CD8-positive, alpha-beta memory T cell (primary cell): ENCODE measurements around the gene RASA2. TPM values are rescaled to one million over a fixed set of nuclear protein-coding genes. Genes with fewer than 3 reads are reported as not detected.
"Not testable (repeated sequence)": the region's sequence is repeated elsewhere in the genome, so short reads cannot be mapped to it uniquely, and the experiment has no call there.

Experiments
- CTCF ChIA-PET: fragments of 350-600 bp; sonication (Branson Sonifier 250); formaldehyde crosslinking; loops from one replicate; lab custom pipeline; 2021; ENCODE audit warnings: antibody characterized with exemption; lab: Charles Lee
- POLR2A ChIA-PET: fragments of 350-600 bp; sonication (Branson Sonifier 250); formaldehyde crosslinking; loops from one replicate; lab custom pipeline; 2021; ENCODE audit warnings: antibody characterized with exemption; lab: Charles Lee
- DNase-seq, 5 donors: peaks; one replicate each; pipeline versions ENCODE4 v3.0.0 to v3.0.0-alpha.2; 2020 to 2022; ENCODE audit warnings: mixed read lengths in 1 of 5
- H3K27ac ChIP-seq: one replicate; pipeline ENCODE4 v1.7.0; 2013; ENCODE audit warnings: low read depth, mild to moderate bottlenecking, low read length, moderate library complexity
- H3K27me3 ChIP-seq: 2 replicates; pipeline ENCODE4 v1.7.0; 2013; ENCODE audit warnings: low read length, mild to moderate bottlenecking; ENCODE audit not compliant: insufficient read depth, poor library complexity, severe bottlenecking
- H3K36me3 ChIP-seq: 2 replicates; pipeline ENCODE4 v1.7.0; 2013; ENCODE audit warnings: mild to moderate bottlenecking, low read length, moderate library complexity; ENCODE audit not compliant: insufficient read depth
- H3K4me1 ChIP-seq: 2 replicates; pipeline ENCODE4 v1.7.0; 2013; ENCODE audit warnings: mild to moderate bottlenecking, low read length, moderate library complexity; ENCODE audit not compliant: insufficient read depth
- H3K4me3 ChIP-seq: 2 replicates; pipeline ENCODE4 v1.7.0; 2013; ENCODE audit warnings: mild to moderate bottlenecking, low read length
- H3K9me3 ChIP-seq: 2 replicates; pipeline ENCODE4 v1.7.0; 2013; ENCODE audit warnings: mild to moderate bottlenecking, low read length
- H3K27ac Mint-ChIP-seq, 8 donors: one replicate each; pipeline ENCODE4 v1.8.0; 2020 to 2021; ENCODE audit warnings: mixed read lengths in 8 of 8, mild to moderate bottlenecking in 6 of 8, inconsistent platforms in 3 of 8, moderate library complexity in 3 of 8
- H3K27me3 Mint-ChIP-seq, 2 donors: one replicate each; pipeline ENCODE4 v1.8.0; 2020 to 2021; ENCODE audit warnings: mixed read lengths in 2 of 2, mild to moderate bottlenecking in 1 of 2, moderate library complexity in 1 of 2
- H3K36me3 Mint-ChIP-seq, 3 donors: one replicate each; pipeline ENCODE4 v1.8.0; 2020 to 2021; ENCODE audit warnings: mixed read lengths in 3 of 3, inconsistent platforms in 1 of 3, mild to moderate bottlenecking in 1 of 3
- H3K4me1 Mint-ChIP-seq, 3 donors: one replicate each; pipeline ENCODE4 v1.8.0; 2020 to 2021; ENCODE audit warnings: mixed read lengths in 3 of 3, inconsistent platforms in 1 of 3, mild to moderate bottlenecking in 1 of 3
- H3K4me3 Mint-ChIP-seq, 7 donors: one replicate each; pipeline ENCODE4 v1.8.0; 2020 to 2021; ENCODE audit warnings: mixed read lengths in 7 of 7, mild to moderate bottlenecking in 6 of 7, moderate library complexity in 4 of 7, inconsistent platforms in 2 of 7
- H3K9me3 Mint-ChIP-seq, 5 donors: one replicate each; pipeline ENCODE4 v1.8.0; 2020 to 2022; ENCODE audit warnings: mixed read lengths in 5 of 5, mild to moderate bottlenecking in 3 of 5, moderate library complexity in 2 of 5, inconsistent platforms in 1 of 5
- polyA plus RNA-seq: library from polyadenylated mRNA; unstranded; fragments of 300-500 nt; fragmentation: Illumina TruSeq; gene quantifications from one replicate; pipeline ENCODE4 v1.2.3, GENCODE V29; 2021
- total RNA-seq, 2 experiments: library from RNA; stranded (reverse); gene quantifications; one replicate each; pipeline ENCODE4 v1.2.3, GENCODE V29; 2021

Gene RASA2
- total and polyA plus RNA-seq, 3 experiments from 2014 or later: 34.0 to 39.2 (median 36.4) TPM

DNA sequence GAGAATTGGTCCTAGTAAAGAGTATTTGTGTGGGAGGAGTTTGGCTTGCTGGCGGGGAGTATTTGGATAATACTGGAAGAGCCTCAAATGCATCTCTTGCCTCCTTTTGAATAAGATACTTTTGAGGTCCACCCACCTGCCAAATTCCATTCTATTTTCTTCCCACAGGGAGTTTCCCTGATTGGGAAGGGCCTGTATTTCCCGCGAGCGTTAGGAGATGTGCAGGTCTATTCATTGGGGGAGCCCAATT is 406 bp upstream of the RASA2 start:
- Histone ChIP-seq H3K4me1 (peaks cover 56% of the 10 kb centered on the region), H3K36me3 (no peaks in the 10 kb centered on the region), H3K9me3 (no peaks in the 10 kb centered on the region), H3K4me3 (peak overlapping the region; percentile 48), H3K27ac (peak overlapping the region; percentile 25), H3K27me3 (no peaks in the 10 kb centered on the region)
- Mint-ChIP-seq H3K27me3 (peaks cover 0 to 3% of the 10 kb centered on the region in 2 donors), H3K36me3 (peaks cover 0 to 15% (median 2%) of the 10 kb centered on the region in 3 donors), H3K27ac (peak overlapping the region; percentile 88 to 99 (median 94)), H3K4me3 (peak overlapping the region; percentile 83 to 93 (median 89)), H3K9me3 (no peaks in the 10 kb centered on the region), H3K4me1 (peaks cover 52 to 67% (median 62%) of the 10 kb centered on the region in 3 donors)
- POLR2A ChIA-PET: interaction anchor here (0.6 to 4.2 kb wide), 5 partner anchors 12 to 75 kb away, joined by 3 to 70 read pairs (median 13); no protein-coding TSS in a partner anchor
- CTCF ChIA-PET: interaction anchor here (1.3 to 3.5 kb wide), 4 partner anchors 12 to 179 kb away, joined by 3 to 9 read pairs (median 4); no protein-coding TSS in a partner anchor
- no peak for DNase-seq

- no peaks in the 10 kb centered on the region for H3K27me3 ChIP-seq
- H3K36me3 ChIP-seq: no peaks in the 10 kb centered on the region
- H3K27ac ChIP-seq: peak overlapping the region; percentile 78
- peaks cover 0 to 15% (median 2%) of the 10 kb centered on the region in 3 donors for H3K36me3 Mint-ChIP-seq
- no peaks in the 10 kb centered on the region for H3K9me3 ChIP-seq
- peak overlapping the region; percentile 88 to 95 (median 93) for H3K4me3 Mint-ChIP-seq
- POLR2A ChIA-PET: interaction anchor here (0.6 to 4.2 kb wide), 21 partner anchors 10 to 425 kb away, joined by 3 to 70 read pairs (median 4); partner anchors contain the start of gene ATP1B3
- peaks cover 0 to 3% of the 10 kb centered on the region in 2 donors for H3K27me3 Mint-ChIP-seq
- H3K27ac Mint-ChIP-seq: peak overlapping the region; percentile 88 to 99 (median 96)
- CTCF ChIA-PET: interaction anchor here (1.0 to 2.4 kb wide), 11 partner anchors 11 to 180 kb away, joined by 3 to 12 read pairs (median 4); no protein-coding TSS in a partner anchor
- peaks cover 68% of the 10 kb centered on the region for H3K4me1 ChIP-seq
- peaks cover 63 to 80% (median 74%) of the 10 kb centered on the region in 3 donors for H3K4me1 Mint-ChIP-seq
- DNase-seq: peak; percentile 82 to 93 (median 89)
- H3K9me3 Mint-ChIP-seq: no peaks in the 10 kb centered on the region
- peak overlapping the region; percentile 66 for H3K4me3 ChIP-seq
Measured at GRCh38 chr3:141487521-141488252, 860 bp downstream of the RASA2 start.

DNA sequence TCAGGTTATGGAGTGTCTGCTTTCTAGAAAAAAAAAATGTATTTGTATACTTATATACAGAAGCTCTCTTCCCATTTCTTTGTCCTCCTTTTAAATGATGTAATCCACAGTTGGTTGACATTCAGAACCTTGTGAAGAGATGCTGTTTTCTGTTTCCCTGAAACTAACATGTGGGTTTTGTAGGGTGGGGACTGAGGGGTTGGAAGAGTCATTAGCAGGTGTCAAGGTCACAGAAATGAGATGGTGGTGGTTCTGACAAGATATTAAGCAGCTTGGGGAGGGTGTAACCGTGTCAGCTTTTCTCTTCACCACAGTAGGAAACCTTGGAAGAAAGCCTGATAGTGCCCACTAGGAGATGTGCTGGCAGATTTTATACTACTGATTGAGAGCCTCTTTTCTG is 2.4 kb downstream of the RASA2 start:
- peak overlapping the region; percentile 6 for H3K4me3 ChIP-seq
- ChIA-PET CTCF (interaction anchor here (1.3 to 2.4 kb wide), 2 partner anchors 9 to 37 kb away, joined by 3 to 12 read pairs; no protein-coding TSS in a partner anchor), POLR2A (interaction anchor here (0.6 to 4.2 kb wide), 2 partner anchors 9 to 62 kb away, joined by 3 to 70 read pairs; no protein-coding TSS in a partner anchor)
- H3K36me3 ChIP-seq: no peaks in the 10 kb centered on the region
- Mint-ChIP-seq H3K4me3 (peak overlapping the region; percentile 57 to 95 (median 84)), H3K4me1 (peaks cover 77 to 88% (median 88%) of the 10 kb centered on the region in 3 donors), H3K36me3 (peaks cover 0 to 17% (median 2%) of the 10 kb centered on the region in 3 donors), H3K9me3 (no peaks in the 10 kb centered on the region), H3K27me3 (peaks cover 0 to 3% of the 10 kb centered on the region in 2 donors), H3K27ac (peak overlapping the region; percentile 39 to 96 (median 88))
- no peaks in the 10 kb centered on the region for H3K27me3 ChIP-seq
- peak in 1 of 5 donors; percentile 42 for DNase-seq
- no peak overlapping the region for H3K27ac ChIP-seq
- peaks cover 83% of the 10 kb centered on the region for H3K4me1 ChIP-seq
- no peaks in the 10 kb centered on the region for H3K9me3 ChIP-seq

- CTCF ChIA-PET: interaction anchor here (0.8 to 1.0 kb wide), 3 partner anchors 17 to 62 kb away, joined by 3 read pairs; no protein-coding TSS in a partner anchor
- peak overlapping the region; percentile 21 to 96 (median 84) for H3K27ac Mint-ChIP-seq
- H3K4me1 ChIP-seq: peaks cover 85% of the 10 kb centered on the region
Measured at GRCh38 chr3:141491081-141491480, 4.3 kb downstream of the RASA2 start.

DNA sequence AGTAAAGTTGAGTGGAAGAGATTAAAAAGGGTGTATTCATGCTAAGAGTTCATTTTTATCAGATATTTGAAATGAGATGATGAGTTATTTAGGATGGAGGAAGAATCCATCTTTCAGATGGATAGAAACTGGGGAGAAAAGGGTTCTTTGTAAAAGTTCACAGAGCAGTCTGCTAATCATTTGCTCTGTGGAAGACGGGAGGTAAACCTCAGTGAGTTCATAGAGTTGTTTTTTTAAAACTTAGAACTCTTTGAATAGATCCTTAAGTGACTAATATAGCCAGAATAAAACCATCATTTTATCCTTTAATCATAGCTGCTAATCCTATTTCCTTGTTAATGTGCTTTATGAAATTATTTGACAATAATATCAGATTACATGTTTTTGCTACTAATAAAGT is 5.1 kb downstream of the RASA2 start:
- Histone ChIP-seq H3K27me3 (no peaks in the 10 kb centered on the region), H3K4me1 (peaks cover 80% of the 10 kb centered on the region), H3K4me3 (no peak overlapping the region), H3K36me3 (no peaks in the 10 kb centered on the region), H3K27ac (no peak overlapping the region), H3K9me3 (no peaks in the 10 kb centered on the region)
- POLR2A ChIA-PET: no interaction called here
- H3K4me3 Mint-ChIP-seq: peak overlapping the region; percentile 1 to 47 (median 15)
- peaks cover 0 to 2% of the 10 kb centered on the region in 2 donors for H3K27me3 Mint-ChIP-seq
- H3K36me3 Mint-ChIP-seq: peaks cover 0 to 28% (median 6%) of the 10 kb centered on the region in 3 donors
- CTCF ChIA-PET: interaction anchor here (1.0 kb wide), 1 partner anchor 61 kb away, joined by 3 read pairs; no protein-coding TSS in a partner anchor
- H3K9me3 Mint-ChIP-seq: no peaks in the 10 kb centered on the region
- H3K27ac Mint-ChIP-seq: peak overlapping the region; percentile 9 to 70 (median 58)
- H3K4me1 Mint-ChIP-seq: peaks cover 81 to 93% (median 92%) of the 10 kb centered on the region in 3 donors
- no peak for DNase-seq

More at GRCh38 chr3:141491081-141491480, 4.3 kb downstream of the RASA2 start:
- Mint-ChIP-seq H3K9me3 (no peaks in the 10 kb centered on the region), H3K36me3 (peaks cover 0 to 27% (median 5%) of the 10 kb centered on the region in 3 donors), H3K4me3 (peak overlapping the region; percentile 13 to 89 (median 58)), H3K4me1 (peaks cover 83 to 90% (median 90%) of the 10 kb centered on the region in 3 donors), H3K27me3 (peaks cover 0 to 3% of the 10 kb centered on the region in 2 donors)
- Histone ChIP-seq H3K27ac (no peak overlapping the region), H3K36me3 (no peaks in the 10 kb centered on the region), H3K9me3 (no peaks in the 10 kb centered on the region), H3K4me3 (no peak overlapping the region), H3K27me3 (no peaks in the 10 kb centered on the region)
- DNase-seq: no peak
- POLR2A ChIA-PET: no interaction called here

- Histone ChIP-seq H3K27ac (no peak overlapping the region), H3K36me3 (no peaks in the 10 kb centered on the region), H3K27me3 (no peaks in the 10 kb centered on the region), H3K9me3 (no peaks in the 10 kb centered on the region), H3K4me3 (no peak overlapping the region), H3K4me1 (peaks cover 85% of the 10 kb centered on the region)
- Mint-ChIP-seq H3K36me3 (peaks cover 0 to 21% (median 6%) of the 10 kb centered on the region in 3 donors), H3K9me3 (no peaks in the 10 kb centered on the region), H3K4me3 (peak overlapping the region in 2 of 7 donors; percentile 9 to 18), H3K4me1 (peaks cover 83 to 97% (median 97%) of the 10 kb centered on the region in 3 donors), H3K27ac (peak overlapping the region in 7 of 8 donors; percentile 50 to 75 (median 58)), H3K27me3 (no peaks in the 10 kb centered on the region)
- POLR2A ChIA-PET: interaction anchor here (0.7 kb wide), 1 partner anchor 12 kb away, joined by 3 read pairs; no protein-coding TSS in a partner anchor
- DNase-seq: peak in 1 of 5 donors; percentile 61
- CTCF ChIA-PET: interaction anchor here (1.3 kb wide), 1 partner anchor 123 kb away, joined by 3 read pairs; no protein-coding TSS in a partner anchor
Measured at GRCh38 chr3:141493184-141493583, 6.4 kb downstream of the RASA2 start.

GRCh38 chr3:141497589-141497988 is 10.8 kb downstream of the RASA2 start:
- POLR2A ChIA-PET: interaction anchor here (0.6 to 2.7 kb wide), 3 partner anchors 10 to 950 kb away, joined by 3 to 70 read pairs (median 3); partner anchors contain the start of genes RASA2 and XRN1

More at GRCh38 chr3:141497589-141497988, 10.8 kb downstream of the RASA2 start:
- DNase-seq, H3K27ac ChIP-seq, H3K4me3 ChIP-seq, H3K9me3 ChIP-seq, H3K9me3 Mint-ChIP-seq, H3K27me3 ChIP-seq, H3K27me3 Mint-ChIP-seq, H3K36me3 ChIP-seq: not testable (repeated sequence)
- Mint-ChIP-seq H3K4me1 (peaks cover 73 to 86% (median 85%) of the 10 kb centered on the region in 3 donors), H3K27ac (peak overlapping the region in 7 of 8 donors; percentile 72 to 98 (median 97)), H3K4me3 (peak overlapping the region in 2 of 7 donors; percentile 15 to 23), H3K36me3 (peaks cover 0 to 18% (median 4%) of the 10 kb centered on the region in 3 donors)
- H3K4me1 ChIP-seq: peaks cover 84% of the 10 kb centered on the region
- CTCF ChIA-PET: interaction anchor here (2.8 kb wide), 1 partner anchor 9 kb away, joined by 12 read pairs; no protein-coding TSS in a partner anchor
